ENCODE results near the gene TECPR1.
"Not testable (repeated sequence)": the region's sequence is repeated elsewhere in the genome, so short reads cannot be mapped to it uniquely, and the experiment has no call there.

The TECPR1 gene

DNA sequence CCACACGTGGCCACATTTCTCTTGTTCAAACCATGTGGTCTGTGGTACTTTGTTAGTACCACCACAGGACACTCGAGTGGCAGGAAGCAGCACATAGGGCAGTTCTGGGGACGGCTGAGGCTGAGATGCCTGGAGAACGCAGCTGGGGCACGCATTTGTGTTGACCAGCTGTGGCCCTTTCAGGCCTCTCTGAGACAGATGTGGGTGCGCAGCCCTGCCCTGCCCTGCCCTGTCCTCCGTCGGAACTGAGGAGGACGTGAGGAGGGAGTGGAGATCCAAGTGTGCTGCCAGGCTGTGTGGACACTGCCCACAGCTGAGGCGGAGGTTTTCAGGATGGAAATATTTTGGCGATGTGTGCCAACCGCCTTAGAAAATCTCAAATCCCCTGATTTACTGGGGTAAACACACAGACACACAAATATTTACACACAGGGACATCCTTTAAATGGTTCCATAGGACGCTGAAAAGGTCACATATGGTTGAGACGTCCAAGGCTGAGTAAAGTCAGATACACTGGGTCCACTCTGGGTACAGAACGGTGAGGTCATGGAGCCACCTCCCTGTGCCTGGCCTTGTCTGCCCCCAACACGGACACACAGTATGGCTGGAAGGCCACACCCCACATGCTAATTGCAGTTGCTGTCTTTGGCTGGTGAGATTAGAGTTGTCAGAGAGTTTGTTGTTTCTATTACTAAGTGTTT is 26.0 kb downstream of the TECPR1 start:
- FAIRE-seq = no peak
- TF ChIP-seq, protein P1, sequence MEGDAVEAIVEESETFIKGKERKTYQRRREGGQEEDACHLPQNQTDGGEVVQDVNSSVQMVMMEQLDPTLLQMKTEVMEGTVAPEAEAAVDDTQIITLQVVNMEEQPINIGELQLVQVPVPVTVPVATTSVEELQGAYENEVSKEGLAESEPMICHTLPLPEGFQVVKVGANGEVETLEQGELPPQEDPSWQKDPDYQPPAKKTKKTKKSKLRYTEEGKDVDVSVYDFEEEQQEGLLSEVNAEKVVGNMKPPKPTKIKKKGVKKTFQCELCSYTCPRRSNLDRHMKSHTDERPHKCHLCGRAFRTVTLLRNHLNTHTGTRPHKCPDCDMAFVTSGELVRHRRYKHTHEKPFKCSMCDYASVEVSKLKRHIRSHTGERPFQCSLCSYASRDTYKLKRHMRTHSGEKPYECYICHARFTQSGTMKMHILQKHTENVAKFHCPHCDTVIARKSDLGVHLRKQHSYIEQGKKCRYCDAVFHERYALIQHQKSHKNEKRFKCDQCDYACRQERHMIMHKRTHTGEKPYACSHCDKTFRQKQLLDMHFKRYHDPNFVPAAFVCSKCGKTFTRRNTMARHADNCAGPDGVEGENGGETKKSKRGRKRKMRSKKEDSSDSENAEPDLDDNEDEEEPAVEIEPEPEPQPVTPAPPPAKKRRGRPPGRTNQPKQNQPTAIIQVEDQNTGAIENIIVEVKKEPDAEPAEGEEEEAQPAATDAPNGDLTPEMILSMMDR (IDR thresholded peaks at IDR 0.05; ENCODE audit: insufficient read depth, missing control alignments) = no peak
- DNase-seq (ENCODE audit: insufficient read length, low spot score) = no peak

DNA sequence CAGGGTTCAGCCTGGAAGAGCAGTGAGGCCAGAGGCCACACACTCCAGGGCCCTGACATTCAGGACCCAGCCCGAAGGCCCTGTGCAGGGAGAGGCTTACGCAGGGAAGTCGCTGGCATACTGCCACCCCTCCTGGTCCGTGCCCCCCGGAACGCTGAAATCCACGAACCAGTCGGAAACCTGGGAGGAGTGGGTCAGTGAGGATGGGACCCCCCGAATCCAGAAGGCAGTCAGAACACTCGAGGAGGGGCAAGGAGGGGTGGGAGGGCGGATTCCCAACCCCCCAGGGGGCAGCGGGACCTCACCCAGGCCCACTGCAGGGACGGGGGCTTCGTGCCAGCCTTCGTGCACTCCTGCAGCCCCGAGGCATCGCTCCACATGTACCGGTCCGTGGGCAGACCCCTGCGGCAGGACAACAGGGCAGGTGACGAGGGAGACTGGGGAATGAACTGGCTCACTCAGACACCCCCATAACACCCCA is 27.3 kb downstream of the TECPR1 start:
- DNase-seq (ENCODE audit: insufficient read length, low spot score) = no peak
- TF ChIP-seq, protein P1 (IDR thresholded peaks at IDR 0.05; ENCODE audit: insufficient read depth, missing control alignments) = no peak
- FAIRE-seq = no peak

DNA sequence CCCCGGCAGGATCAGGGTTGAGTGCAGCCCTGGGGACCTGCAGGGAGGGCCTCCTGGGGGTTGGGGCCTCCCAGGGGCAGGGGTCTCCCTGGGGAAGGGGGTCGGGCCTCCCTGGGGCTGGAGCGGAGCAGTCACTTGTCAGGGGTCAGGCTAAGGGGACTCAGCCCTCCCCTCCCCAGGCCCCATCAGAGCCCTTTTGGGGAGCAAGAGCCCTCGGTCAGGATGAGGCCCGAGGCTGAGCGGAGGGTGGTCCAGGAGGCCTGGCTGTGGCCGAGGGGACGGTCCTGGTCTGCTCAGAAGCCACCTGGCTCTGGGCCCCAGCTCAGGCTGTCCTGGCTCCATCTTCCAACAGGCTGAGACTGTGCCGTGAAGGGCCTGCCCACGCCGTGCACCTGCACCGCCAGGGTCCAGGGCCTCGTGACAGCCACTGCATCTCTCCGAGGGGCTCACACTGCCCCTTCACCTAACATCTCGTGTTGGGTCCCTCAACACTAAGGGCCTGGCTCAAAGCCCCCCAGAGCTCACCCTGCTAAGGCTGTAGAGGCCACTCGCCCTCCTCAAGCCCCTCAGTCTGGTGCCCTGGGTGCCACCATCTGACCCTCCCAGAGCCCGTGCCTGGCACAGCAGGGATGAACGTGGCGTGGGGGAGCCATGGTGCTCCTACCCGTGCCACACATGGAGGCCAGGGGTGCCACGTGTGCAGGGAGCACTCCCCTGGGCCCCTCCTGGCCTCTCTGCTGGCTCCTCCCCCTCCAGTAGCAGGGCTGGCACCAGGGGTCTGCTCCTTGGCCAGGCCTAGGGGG is 27.9 kb downstream of the TECPR1 start:
- DNase-seq (ENCODE audit: insufficient read length, low spot score) (no peak), FAIRE-seq (no peak)
- TF ChIP-seq, protein P1 (IDR thresholded peaks at IDR 0.05; ENCODE audit: insufficient read depth, missing control alignments) = no peak

DNA sequence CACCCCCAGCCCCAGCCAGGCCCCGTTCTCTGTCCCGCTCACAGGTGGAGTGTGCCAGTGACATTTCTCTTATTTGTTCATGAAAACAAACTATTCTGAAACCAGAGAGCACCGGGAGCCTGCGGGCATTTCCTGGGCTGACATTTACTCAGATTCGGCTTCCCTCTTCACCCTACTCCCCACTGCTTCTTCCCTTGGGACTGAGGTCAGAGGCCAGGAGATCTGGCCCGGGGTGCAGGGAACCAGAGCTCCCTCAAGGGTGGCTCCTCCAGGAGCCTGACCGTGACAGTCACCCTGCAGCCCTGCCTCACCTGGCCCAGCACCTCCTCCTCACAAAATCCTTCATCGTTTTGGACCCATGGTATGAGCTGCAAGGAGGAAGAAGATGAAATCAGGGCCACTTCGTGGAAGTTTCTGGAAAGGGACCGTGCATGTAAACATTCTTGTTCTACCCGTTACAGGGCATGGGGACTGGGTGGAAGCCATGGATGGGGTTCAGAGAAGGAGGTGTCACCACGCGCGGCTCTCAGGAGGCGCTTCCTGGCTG is 28.6 kb downstream of the TECPR1 start:
- FAIRE-seq (no peak), DNase-seq (ENCODE audit: insufficient read length, low spot score) (no peak)
- TF ChIP-seq, protein P1 (IDR thresholded peaks at IDR 0.05; ENCODE audit: insufficient read depth, missing control alignments) = no peak

DNA sequence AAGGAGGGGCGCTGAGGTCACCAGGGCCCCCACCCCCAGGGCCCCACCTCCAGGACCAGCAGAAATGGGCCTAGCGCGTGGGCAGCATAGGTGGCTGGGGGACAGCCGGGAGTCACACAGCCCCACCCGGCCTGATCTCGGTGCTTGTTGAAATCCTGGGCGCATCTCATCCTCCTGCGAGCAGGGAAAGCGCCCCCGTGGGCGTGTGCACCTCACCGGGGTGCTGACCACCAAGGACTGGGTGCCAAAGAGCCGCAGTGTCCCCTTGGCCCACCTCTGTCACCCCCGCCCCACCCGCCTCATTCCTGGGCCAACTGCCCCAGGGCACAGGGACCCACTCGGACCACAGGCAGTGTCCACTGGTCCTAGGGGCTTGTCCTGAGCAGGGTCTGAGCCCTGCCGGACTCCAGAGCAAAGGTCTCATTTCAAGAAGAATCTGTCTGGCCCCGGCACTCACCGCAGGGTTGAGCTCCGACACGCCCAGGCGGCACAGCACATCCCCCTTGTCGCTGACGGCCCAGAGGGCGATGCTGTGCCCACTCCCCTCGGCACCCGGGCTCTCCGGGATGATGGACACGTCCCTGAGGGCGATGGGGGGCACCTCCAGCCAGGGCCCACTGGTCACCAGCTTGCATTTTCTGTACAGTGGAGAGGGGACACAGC is 29.4 kb downstream of the TECPR1 start:
- FAIRE-seq = no peak
- TF ChIP-seq, protein P1 (IDR thresholded peaks at IDR 0.05; ENCODE audit: insufficient read depth, missing control alignments) = no peak
- no peak for DNase-seq (ENCODE audit: insufficient read length, low spot score)

DNA sequence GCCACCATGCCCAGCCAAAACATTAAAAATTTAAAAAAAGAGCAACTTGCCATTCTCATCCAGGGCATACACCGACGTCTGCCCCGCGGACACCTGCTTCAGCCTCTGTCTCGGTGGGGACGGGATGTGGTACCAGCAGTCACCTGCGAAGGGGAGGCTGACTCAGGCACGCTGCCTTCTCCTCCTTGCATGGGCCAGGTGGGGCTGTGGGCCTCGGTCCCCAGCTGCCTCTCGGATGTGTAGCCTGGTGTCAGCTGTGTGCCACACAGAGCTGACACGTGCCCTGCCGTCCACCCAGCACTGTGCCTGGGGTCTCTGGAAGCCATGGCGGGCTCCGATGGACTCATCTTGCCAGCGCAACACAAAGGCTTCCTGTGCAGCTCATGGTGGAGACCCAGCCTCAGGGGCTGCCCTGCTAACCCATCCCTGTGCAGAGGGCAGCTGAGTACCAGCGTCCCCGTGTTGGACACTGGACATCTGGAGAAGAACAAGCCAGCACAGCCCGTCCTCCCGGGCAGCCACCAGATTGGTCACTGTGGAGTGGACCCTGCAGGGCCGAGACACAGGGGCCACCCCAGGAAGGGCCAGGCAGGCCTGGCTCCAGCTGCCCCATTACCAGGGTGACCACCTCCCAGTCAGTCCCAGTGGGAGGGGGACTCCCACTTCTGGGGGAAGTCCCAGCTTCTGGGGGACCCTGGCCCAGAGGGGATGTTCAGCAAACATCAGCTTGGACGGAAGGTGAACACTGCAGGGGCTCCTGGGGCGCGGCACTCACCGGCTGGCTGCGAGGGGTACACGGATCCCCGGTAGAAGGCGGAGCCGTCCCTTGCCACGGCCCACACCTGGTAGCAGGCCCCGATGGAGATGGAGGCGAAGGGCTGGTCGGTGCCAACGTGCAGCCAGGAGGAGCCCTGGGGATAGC is 30.2 kb downstream of the TECPR1 start:
- DNase-seq (ENCODE audit: insufficient read length, low spot score) (no peak), FAIRE-seq (no peak)
- TF ChIP-seq, protein P1 (IDR thresholded peaks at IDR 0.05; ENCODE audit: insufficient read depth, missing control alignments) = no peak

DNA sequence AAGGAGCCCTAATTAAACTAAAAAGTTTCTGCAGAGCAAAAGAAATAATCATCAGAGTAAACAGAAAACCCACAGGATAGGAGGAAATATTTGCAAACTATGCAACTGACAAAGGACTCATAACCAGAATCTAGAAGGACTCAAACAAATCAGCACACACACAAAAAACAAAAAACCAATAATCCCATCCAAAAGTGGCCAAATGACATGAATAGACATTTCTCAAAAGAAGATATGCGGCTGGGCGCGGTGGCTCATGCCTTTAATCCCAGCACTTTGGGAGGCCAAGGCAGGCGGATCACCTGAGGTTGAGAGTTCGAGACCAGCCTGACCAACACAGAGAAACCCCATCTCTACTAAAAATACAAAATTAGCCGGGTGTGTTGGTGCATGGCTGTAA is 32.6 kb downstream of the TECPR1 start:
- DNase-seq (ENCODE audit: insufficient read length, low spot score); FAIRE-seq: not testable (repeated sequence)

Data from D721Med (cell line).